Amniotic epithelial cell (primary cell): ENCODE results near the gene DCX.
A peak's percentile ranks its signal among the peaks of the same experiment; 100 is the strongest.

Source experiments
- DNase-seq: peaks from one replicate; pipeline ENCODE4 v3.0.0-alpha.2; 2010; ENCODE audit warnings: low read depth

The DCX gene

GRCh38 chrX:111411983-111412382, at the start of gene DCX:
DCX (minus strand) TSS chrX:111412192; CDS start chrX:111410398, 1,794 bp downstream.
- no peak for DNase-seq

- DNase-seq: peak; percentile 21
These were observed 48.6 kb upstream of the DCX start for GRCh38 chrX:111460607-111461006.

GRCh38 chrX:111447298-111447697, 35.3 kb upstream of the DCX start:
- DNase-seq: peak; percentile 10

- peak; percentile 46 for DNase-seq
These were observed 33.5 kb upstream of the DCX start for GRCh38 chrX:111445485-111445884.

GRCh38 chrX:111444881-111445280, 32.9 kb upstream of the DCX start:
- DNase-seq: peak; percentile 31

GRCh38 chrX:111443946-111444345, 32.0 kb upstream of the DCX start:
- no peak for DNase-seq

- no peak for DNase-seq
These were observed 30.8 kb upstream of the DCX start for GRCh38 chrX:111442791-111443190.

- DNase-seq: no peak
These were observed 23.5 kb upstream of the DCX start for GRCh38 chrX:111435469-111435868.

GRCh38 chrX:111431001-111431400, 19.0 kb upstream of the DCX start:
- DNase-seq: no peak

GRCh38 chrX:111411557-111411956, 435 bp downstream of the DCX start:
- no peak for DNase-seq

GRCh38 chrX:111410590-111411078, 1.4 kb downstream of the DCX start:
- no peak for DNase-seq

- no peak for DNase-seq
These were observed 2.7 kb downstream of the DCX start for GRCh38 chrX:111409326-111409725.

- DNase-seq: no peak
These were observed 4.0 kb downstream of the DCX start for GRCh38 chrX:111407948-111408347.

GRCh38 chrX:111402344-111402743, 9.6 kb downstream of the DCX start:
- no peak for DNase-seq

- no peak for DNase-seq
These were observed 16.8 kb downstream of the DCX start for GRCh38 chrX:111395149-111395548.

GRCh38 chrX:111394569-111394968, 17.4 kb downstream of the DCX start:
- DNase-seq: no peak

- DNase-seq: no peak
These were observed 24.4 kb downstream of the DCX start for GRCh38 chrX:111387470-111388070.

GRCh38 chrX:111386615-111387233, 25.3 kb downstream of the DCX start:
- DNase-seq: peak; percentile 0

- DNase-seq: no peak
These were observed 25.9 kb downstream of the DCX start for GRCh38 chrX:111386077-111386476.

- DNase-seq: no peak
These were observed 29.7 kb downstream of the DCX start for GRCh38 chrX:111382277-111382676.

- no peak for DNase-seq
These were observed 35.0 kb downstream of the DCX start for GRCh38 chrX:111376897-111377578.

GRCh38 chrX:111376486-111376885, 35.5 kb downstream of the DCX start:
- no peak for DNase-seq

- peak; percentile 7 for DNase-seq
These were observed 36.2 kb downstream of the DCX start for GRCh38 chrX:111375747-111376146.
